Measurements from ENCODE around the gene PARS2. TPM values are rescaled to one million over a fixed set of nuclear protein-coding genes. Genes with fewer than 3 reads are reported as not detected.

Gene PARS2
- total and polyA plus RNA-seq, 9 donors = 4.1 to 6.4 (median 4.6) TPM

DNA sequence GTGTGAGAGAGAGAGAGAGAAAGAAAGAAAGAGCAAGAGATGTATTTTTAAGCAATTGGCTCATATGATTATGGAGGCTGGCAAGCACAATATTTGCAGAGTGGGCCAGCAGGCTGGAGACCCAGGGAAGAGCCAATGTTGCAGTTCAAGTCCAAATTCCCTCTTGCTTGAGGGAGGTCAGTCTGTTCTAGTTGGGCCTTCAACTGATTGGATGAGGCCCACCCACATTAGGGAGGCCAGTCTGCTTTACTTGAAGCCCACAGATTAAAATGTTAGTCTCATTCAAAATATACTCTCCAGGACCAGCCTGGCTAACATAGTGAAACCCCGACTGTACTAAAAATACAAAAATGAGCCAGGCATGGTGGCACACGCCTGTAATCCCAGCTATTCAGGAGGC is 8.6 kb upstream of the PARS2 start:
- no peak for DNase-seq
- WGBS (ENCODE audit: insufficient coverage) = no CpG with 5 or more reads among the region's 2 CpGs
- no peaks in the 10 kb centered on the region for H3K9me3 ChIP-seq (replicated peaks; ENCODE audit: control insufficient read depth, low read depth, low read length)
- H3K27ac ChIP-seq (ENCODE audit: low read length) = no peak overlapping the region
- no peaks in the 10 kb centered on the region for H3K4me1 ChIP-seq (ENCODE audit: control insufficient read depth, insufficient read depth, low read length)
- no peak overlapping the region for H3K4me3 ChIP-seq (ENCODE audit: low read length)
- no peaks in the 10 kb centered on the region for H3K36me3 ChIP-seq (ENCODE audit: control insufficient read depth, insufficient read depth, low read length)
- peaks cover 2% of the 10 kb centered on the region for H3K27me3 ChIP-seq (ENCODE audit: control insufficient read depth, insufficient read depth, low read length)

DNA sequence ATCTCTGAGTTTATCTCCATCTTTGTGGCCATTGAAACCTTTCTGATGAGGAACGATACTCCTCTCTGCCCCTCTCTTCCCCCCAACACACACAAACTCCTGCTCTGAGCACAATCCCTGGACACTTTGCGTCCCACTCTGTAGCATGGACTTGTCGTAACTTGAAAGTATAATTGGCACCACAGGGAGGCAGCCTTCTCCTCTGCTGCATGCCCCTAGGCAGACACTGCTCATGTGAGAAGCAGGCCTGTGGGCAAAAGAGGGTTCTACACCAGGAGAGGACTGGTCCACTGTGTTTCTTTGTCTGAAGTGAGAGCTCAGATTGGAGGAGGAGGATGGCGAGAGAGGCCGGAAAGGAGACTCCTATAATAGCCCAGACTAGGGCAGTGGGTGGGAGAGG is 3.8 kb upstream of the PARS2 start:
- H3K9me3 ChIP-seq (replicated peaks; ENCODE audit: control insufficient read depth, low read depth, low read length) = no peaks in the 10 kb centered on the region
- peaks cover 8% of the 10 kb centered on the region for H3K4me1 ChIP-seq (ENCODE audit: control insufficient read depth, insufficient read depth, low read length)
- H3K27ac ChIP-seq (ENCODE audit: low read length) = no peak overlapping the region
- H3K36me3 ChIP-seq (ENCODE audit: control insufficient read depth, insufficient read depth, low read length) = no peaks in the 10 kb centered on the region
- DNase-seq = no peak
- H3K27me3 ChIP-seq (ENCODE audit: control insufficient read depth, insufficient read depth, low read length) = no peaks in the 10 kb centered on the region
- WGBS (ENCODE audit: insufficient coverage) = 55% methylated on average over 3 of the region's 5 CpGs
- H3K4me3 ChIP-seq (ENCODE audit: low read length) = no peak overlapping the region

DNA sequence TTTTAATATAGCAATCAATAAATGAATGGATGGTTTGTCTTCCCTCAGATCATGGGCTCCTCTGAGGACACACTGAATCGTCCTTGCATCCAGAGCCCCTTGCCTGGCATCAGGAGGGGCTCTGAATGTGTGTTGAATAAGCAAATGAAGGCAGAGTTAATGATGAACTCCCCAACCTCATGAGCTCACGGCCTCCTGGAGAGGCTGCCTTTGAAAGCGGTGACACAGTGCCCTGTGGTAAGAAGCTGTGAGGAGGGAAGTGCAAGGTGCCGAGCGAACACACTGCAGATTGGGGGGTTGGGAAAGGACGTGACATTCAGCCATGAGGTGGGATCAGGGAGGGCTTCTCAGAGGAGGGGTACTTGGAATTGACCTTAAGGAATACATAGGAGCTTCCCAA is 3.2 kb upstream of the PARS2 start:
- H3K4me3 ChIP-seq (ENCODE audit: low read length) = no peak overlapping the region
- no peaks in the 10 kb centered on the region for H3K36me3 ChIP-seq (ENCODE audit: control insufficient read depth, insufficient read depth, low read length)
- H3K27ac ChIP-seq (ENCODE audit: low read length) = no peak overlapping the region
- no peaks in the 10 kb centered on the region for H3K27me3 ChIP-seq (ENCODE audit: control insufficient read depth, insufficient read depth, low read length)
- peaks cover 11% of the 10 kb centered on the region for H3K4me1 ChIP-seq (ENCODE audit: control insufficient read depth, insufficient read depth, low read length)
- no peak for DNase-seq
- no peaks in the 10 kb centered on the region for H3K9me3 ChIP-seq (replicated peaks; ENCODE audit: control insufficient read depth, low read depth, low read length)
- 42% methylated on average over 4 of the region's 6 CpGs for WGBS (ENCODE audit: insufficient coverage)

DNA sequence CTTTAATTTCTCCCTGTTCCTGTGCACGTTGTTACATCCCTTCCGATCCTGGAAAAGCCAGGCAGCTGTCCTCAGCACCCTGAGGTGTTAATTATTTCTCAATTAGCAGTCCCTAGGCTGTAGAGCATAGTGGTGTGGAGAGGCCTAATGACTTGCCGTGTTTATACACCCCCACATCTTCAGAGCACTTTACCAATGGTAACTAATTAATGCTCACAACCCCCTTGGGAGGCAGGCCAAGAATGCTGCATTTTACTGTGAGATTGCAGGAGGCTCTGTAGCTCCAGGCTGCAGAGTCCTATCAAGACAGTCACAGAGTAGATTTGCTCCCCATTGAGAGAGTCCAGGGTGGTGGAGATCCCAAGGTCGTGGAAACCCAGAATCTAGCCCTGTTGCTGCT is 2.4 kb upstream of the PARS2 start:
- WGBS (ENCODE audit: insufficient coverage) = no CpG with 5 or more reads among the region's 4 CpGs
- Histone ChIP-seq H3K27me3 (ENCODE audit: control insufficient read depth, insufficient read depth, low read length) (no peaks in the 10 kb centered on the region), H3K9me3 (replicated peaks; ENCODE audit: control insufficient read depth, low read depth, low read length) (no peaks in the 10 kb centered on the region), H3K36me3 (ENCODE audit: control insufficient read depth, insufficient read depth, low read length) (no peaks in the 10 kb centered on the region), H3K4me3 (ENCODE audit: low read length) (no peak overlapping the region), H3K27ac (ENCODE audit: low read length) (no peak overlapping the region), H3K4me1 (ENCODE audit: control insufficient read depth, insufficient read depth, low read length) (peaks cover 11% of the 10 kb centered on the region)
- no peak for DNase-seq

DNA sequence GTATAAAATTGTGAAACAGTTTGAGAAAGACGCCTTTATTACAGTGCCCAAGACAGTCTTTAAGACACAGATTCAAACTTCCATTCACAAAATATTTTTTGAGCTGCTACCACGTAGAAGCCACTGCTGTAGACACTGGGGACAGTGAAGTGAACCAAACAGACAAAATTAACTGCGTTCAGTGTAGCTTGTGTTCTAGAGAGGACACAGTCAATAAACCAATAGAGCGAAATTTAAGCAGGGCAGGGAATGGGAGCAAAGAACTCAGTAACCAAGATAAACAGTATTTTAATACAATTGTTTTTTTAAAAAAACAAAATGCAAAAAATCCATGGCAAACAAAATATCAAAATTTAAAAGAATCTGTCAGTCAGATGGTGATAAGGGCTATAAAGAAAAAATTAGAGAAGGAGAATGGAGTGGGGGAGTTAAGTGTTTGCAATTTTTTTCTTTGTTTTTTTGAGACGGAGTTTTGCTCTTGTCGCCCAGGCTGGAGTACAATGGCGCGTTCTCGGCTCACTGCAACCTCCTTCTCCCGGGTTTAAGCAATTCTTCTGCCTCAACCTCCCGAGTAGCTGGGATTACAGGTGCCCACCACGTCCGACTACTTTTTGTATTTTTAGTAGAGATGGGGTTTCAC is 719 bp upstream of the PARS2 start:
- Histone ChIP-seq H3K36me3 (ENCODE audit: control insufficient read depth, insufficient read depth, low read length) (no peaks in the 10 kb centered on the region), H3K27ac (ENCODE audit: low read length) (peak overlapping the region; percentile 56)
- WGBS (ENCODE audit: insufficient coverage) = 81% methylated on average over 7 of the region's 13 CpGs

DNA sequence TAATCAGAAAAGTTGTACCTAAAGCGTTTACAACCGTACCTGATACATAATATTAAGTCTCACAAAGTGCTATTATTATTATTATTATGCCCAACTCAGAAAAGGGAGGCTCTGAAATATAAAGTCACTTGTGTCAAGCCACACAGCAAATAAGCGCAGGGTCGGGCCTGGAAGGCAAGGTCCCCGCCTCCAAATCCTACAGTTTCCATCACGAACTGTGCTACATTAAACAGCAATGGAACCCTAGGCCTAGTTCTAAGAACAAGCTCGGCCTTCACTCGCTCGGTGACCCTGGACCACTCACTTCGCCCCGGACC is 549 bp downstream of the PARS2 start:
- Histone ChIP-seq H3K9me3 (replicated peaks; ENCODE audit: control insufficient read depth, low read depth, low read length) (no peaks in the 10 kb centered on the region), H3K27me3 (ENCODE audit: control insufficient read depth, insufficient read depth, low read length) (no peaks in the 10 kb centered on the region), H3K27ac (ENCODE audit: low read length) (peak overlapping the region; percentile 78), H3K4me1 (ENCODE audit: control insufficient read depth, insufficient read depth, low read length) (peaks cover 11% of the 10 kb centered on the region), H3K36me3 (ENCODE audit: control insufficient read depth, insufficient read depth, low read length) (peaks cover under 1% of the 10 kb centered on the region), H3K4me3 (ENCODE audit: low read length) (peak overlapping the region; percentile 92)
- no peak for DNase-seq
- 5% methylated on average over 8 of the region's 11 CpGs for WGBS (ENCODE audit: insufficient coverage)

More for the DNA sequence above, 719 bp upstream of the PARS2 start:
- H3K4me1 ChIP-seq (ENCODE audit: control insufficient read depth, insufficient read depth, low read length) = peaks cover 11% of the 10 kb centered on the region
- H3K9me3 ChIP-seq (replicated peaks; ENCODE audit: control insufficient read depth, low read depth, low read length) = no peaks in the 10 kb centered on the region
- peak overlapping the region; percentile 42 for H3K4me3 ChIP-seq (ENCODE audit: low read length)
- no peaks in the 10 kb centered on the region for H3K27me3 ChIP-seq (ENCODE audit: control insufficient read depth, insufficient read depth, low read length)
- DNase-seq = no peak

DNA sequence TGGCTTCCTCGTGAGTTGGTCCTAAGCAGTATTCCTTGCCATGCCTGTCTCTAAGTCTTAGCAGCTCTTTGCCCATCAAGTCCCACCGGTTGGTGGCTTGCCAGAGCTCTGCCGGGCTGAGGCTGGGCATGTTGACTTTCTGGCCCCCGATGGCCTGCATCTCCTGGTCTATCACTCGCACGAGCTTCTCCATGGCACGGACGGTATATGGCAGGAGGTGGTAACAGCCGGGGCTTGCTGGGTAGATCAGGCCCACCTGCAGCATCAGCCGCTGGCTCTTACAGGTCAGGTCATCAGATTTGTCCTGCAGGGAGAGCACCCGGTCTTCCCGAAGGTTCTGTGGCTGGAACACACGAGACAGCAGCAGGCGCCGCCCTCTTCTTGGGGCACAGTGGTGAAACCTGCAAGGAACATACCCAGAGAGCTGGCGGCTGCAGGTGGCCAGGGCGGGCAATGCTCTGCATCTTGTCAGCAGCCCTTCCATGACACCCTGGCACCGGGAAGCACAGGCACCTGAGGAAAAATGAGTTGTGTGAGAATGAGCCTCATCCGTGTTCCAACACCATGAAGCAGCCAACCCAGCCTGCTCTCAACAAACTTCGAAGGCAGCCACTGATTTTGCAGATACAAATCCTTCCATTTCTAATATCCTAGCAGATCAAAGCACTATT is 5.5 kb downstream of the PARS2 start:
- Histone ChIP-seq H3K27ac (ENCODE audit: low read length) (no peak overlapping the region), H3K36me3 (ENCODE audit: control insufficient read depth, insufficient read depth, low read length) (peaks cover 26% of the 10 kb centered on the region), H3K4me3 (ENCODE audit: low read length) (no peak overlapping the region), H3K4me1 (ENCODE audit: control insufficient read depth, insufficient read depth, low read length) (peaks cover 8% of the 10 kb centered on the region), H3K27me3 (ENCODE audit: control insufficient read depth, insufficient read depth, low read length) (no peaks in the 10 kb centered on the region), H3K9me3 (replicated peaks; ENCODE audit: control insufficient read depth, low read depth, low read length) (no peaks in the 10 kb centered on the region)
- WGBS (ENCODE audit: insufficient coverage) = 94% methylated on average over 18 of the region's 20 CpGs
- DNase-seq = no peak

DNA sequence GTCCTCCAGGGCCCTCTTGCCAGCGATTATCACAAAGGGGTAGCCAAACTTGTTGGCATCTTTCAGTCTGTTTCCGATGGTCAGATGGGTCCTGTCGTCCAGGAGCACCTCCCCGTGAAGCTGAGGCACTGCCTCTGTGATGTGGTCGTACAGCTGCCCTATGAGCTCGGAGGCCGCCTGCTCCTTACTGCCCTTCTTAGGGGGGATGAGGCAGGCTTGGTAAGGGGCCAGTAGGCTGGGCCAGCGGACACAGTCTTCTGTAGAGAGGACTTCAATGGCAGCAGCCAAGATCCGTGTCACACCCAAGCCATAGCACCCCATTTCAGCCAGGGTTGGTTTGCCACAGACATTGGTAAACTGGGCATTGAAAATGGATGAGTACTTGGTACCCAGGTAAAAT is 6.5 kb downstream of the PARS2 start:
- Histone ChIP-seq H3K4me1 (ENCODE audit: control insufficient read depth, insufficient read depth, low read length) (peaks cover 1% of the 10 kb centered on the region), H3K36me3 (ENCODE audit: control insufficient read depth, insufficient read depth, low read length) (peaks cover 26% of the 10 kb centered on the region), H3K9me3 (replicated peaks; ENCODE audit: control insufficient read depth, low read depth, low read length) (no peaks in the 10 kb centered on the region), H3K27ac (ENCODE audit: low read length) (no peak overlapping the region), H3K4me3 (ENCODE audit: low read length) (no peak overlapping the region), H3K27me3 (ENCODE audit: control insufficient read depth, insufficient read depth, low read length) (no peaks in the 10 kb centered on the region)
- DNase-seq = no peak
- WGBS (ENCODE audit: insufficient coverage) = 91% methylated on average over 4 of the region's 9 CpGs

DNA sequence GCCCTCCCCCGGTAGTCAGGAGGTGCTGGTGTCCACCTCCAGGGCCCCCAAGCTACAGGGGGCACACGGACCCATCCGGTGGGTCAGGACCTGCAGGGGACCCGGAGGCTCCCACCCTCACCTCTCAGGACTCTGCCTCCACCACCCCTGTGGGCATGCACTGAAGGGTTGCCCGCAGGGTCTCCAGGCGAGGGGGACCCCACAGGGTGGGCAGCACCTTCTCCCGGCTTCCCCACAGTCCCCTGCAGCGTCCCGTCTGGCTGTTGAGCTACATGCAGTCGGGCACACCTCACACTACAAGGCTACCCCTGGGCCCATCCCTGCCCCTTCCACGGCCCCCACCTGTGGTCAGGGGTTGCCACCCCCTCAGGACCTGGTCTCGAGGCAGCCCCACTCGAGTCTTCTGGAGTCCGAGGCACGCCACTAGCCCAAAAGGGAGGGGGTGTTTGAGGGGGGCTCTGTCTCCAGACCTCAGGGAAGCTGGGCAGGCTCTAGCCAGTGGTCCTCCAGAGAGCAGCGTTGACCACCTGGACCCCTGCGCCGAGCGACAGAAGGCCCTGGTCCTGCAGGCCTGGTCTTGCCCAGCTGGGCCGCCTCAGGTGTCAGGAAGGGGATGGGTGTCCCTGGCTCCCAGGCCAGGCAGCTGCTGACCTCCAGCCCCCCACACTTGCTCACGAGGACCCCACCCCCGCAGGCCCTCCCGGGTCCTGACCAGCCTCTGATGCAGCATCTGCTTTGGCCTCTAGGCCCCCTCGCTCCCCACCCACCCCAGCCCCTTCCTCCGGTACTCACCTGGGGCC is 9.6 kb downstream of the PARS2 start:
- Histone ChIP-seq H3K4me3 (ENCODE audit: low read length) (no peak overlapping the region), H3K9me3 (replicated peaks; ENCODE audit: control insufficient read depth, low read depth, low read length) (no peaks in the 10 kb centered on the region), H3K27me3 (ENCODE audit: control insufficient read depth, insufficient read depth, low read length) (no peaks in the 10 kb centered on the region), H3K36me3 (ENCODE audit: control insufficient read depth, insufficient read depth, low read length) (peaks cover 26% of the 10 kb centered on the region), H3K4me1 (ENCODE audit: control insufficient read depth, insufficient read depth, low read length) (no peaks in the 10 kb centered on the region), H3K27ac (ENCODE audit: low read length) (no peak overlapping the region)
- DNase-seq = no peak
- WGBS (ENCODE audit: insufficient coverage) = 83% methylated on average over 20 of the region's 25 CpGs

DNA sequence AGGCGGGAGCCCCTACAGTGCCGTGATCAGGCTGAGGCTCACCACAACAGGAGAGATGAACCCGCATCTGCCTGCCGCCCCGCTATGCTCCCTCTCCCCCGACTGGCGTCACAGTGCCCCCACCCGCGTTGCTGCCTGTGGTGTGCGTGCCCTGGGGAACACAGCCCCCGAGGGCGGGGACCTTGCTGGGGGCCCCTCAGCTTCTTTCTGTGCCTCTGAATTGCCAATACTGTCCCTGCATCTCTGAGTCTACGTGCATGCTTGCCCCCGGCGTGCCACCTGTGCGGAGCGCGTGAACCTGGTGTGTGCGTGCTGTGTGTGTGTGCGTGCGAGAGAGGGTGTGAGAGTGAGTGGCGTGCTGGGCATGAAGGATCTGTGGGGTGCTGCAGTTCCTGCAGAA is 10.3 kb downstream of the PARS2 start:
- H3K27me3 ChIP-seq (ENCODE audit: control insufficient read depth, insufficient read depth, low read length) = no peaks in the 10 kb centered on the region
- DNase-seq = no peak
- WGBS (ENCODE audit: insufficient coverage) = 86% methylated on average over 22 of the region's 22 CpGs
- no peak overlapping the region for H3K27ac ChIP-seq (ENCODE audit: low read length)
- H3K4me1 ChIP-seq (ENCODE audit: control insufficient read depth, insufficient read depth, low read length) = no peaks in the 10 kb centered on the region
- no peaks in the 10 kb centered on the region for H3K9me3 ChIP-seq (replicated peaks; ENCODE audit: control insufficient read depth, low read depth, low read length)
- H3K36me3 ChIP-seq (ENCODE audit: control insufficient read depth, insufficient read depth, low read length) = peaks cover 26% of the 10 kb centered on the region
- no peak overlapping the region for H3K4me3 ChIP-seq (ENCODE audit: low read length)

All from muscle of leg (tissue), 11 donors.